ENCODE results near the gene ZNF19.

DNA sequence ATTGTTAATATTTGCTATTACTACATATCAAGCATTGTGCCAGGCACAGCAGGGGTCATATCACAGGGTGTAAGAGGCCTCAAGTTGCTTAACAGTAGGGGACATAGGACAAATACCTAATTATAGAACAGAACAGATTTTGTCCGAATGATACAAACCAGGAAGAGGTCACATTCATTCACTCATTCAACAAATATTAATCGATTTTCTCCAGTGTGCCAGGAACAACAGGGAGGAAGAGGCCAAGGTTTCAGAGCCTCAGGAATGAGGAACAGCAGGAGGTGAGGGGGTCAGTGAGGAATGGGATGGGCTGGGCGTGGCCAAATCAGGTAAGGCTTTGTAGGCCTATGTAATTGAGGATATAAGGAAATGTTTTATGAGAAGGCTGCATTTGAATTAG, 25.9 kb upstream of the ZNF19 start:
- TF ChIP-seq, protein P1, sequence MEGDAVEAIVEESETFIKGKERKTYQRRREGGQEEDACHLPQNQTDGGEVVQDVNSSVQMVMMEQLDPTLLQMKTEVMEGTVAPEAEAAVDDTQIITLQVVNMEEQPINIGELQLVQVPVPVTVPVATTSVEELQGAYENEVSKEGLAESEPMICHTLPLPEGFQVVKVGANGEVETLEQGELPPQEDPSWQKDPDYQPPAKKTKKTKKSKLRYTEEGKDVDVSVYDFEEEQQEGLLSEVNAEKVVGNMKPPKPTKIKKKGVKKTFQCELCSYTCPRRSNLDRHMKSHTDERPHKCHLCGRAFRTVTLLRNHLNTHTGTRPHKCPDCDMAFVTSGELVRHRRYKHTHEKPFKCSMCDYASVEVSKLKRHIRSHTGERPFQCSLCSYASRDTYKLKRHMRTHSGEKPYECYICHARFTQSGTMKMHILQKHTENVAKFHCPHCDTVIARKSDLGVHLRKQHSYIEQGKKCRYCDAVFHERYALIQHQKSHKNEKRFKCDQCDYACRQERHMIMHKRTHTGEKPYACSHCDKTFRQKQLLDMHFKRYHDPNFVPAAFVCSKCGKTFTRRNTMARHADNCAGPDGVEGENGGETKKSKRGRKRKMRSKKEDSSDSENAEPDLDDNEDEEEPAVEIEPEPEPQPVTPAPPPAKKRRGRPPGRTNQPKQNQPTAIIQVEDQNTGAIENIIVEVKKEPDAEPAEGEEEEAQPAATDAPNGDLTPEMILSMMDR (IDR thresholded peaks at IDR 0.05): no peak
- no peak for TF ChIP-seq POLR2A (IDR thresholded peaks at IDR 0.05)

Measured in body of pancreas (tissue), 4 donors.